NCI-H2107 (cell line): ENCODE results near the gene P2RY1.
"Not testable (repeated sequence)": the region's sequence is repeated elsewhere in the genome, so short reads cannot be mapped to it uniquely, and the experiment has no call there.

Experiments used
- DNase-seq: peaks from one replicate; lab custom pipeline; 2025; lab: John Stamatoyannopoulos, UW

The P2RY1 gene

DNA sequence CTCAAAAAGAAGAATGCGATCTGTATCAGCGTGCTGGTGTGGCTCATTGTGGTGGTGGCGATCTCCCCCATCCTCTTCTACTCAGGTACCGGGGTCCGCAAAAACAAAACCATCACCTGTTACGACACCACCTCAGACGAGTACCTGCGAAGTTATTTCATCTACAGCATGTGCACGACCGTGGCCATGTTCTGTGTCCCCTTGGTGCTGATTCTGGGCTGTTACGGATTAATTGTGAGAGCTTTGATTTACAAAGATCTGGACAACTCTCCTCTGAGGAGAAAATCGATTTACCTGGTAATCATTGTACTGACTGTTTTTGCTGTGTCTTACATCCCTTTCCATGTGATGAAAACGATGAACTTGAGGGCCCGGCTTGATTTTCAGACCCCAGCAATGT, 1.3 kb downstream of the P2RY1 start:
- no peak for DNase-seq

DNA sequence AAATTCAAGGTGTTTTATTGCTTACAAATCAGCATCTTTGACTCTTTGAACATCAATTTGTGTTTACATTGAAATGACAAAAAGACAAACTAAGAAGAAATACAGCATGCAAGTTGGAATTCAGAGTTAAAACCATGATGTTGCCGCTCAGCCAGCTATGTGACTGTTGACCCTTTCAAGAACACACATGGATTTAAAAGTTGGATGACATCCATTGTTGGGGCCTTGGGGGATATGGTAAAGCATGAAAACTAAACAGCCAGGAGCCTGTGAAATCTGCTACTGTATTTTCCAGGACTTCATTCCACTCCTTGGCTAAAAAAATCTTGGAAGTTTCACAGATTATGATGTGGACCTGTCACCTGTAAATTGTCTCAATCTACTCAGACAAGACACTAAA, 4.6 kb downstream of the P2RY1 start:
- DNase-seq = no peak

DNA sequence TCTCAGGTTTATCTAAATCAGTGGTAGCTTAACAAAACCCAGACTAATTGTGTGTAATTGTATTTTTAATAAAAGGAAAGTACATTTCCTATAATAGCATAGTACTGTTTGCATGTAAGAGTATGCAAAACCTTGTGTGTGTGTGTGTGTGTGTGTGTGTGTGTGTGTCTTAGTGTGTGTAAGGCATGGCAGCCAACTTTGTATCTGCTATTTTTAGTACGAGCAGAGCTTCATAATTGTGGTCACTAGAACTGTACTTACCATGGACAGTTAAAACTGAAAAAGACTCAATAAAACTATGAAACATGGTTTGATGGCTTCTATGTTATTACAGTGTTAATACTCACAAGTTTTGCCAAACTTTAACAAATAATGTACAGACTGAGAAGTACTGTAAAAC, 6.2 kb downstream of the P2RY1 start:
- DNase-seq = no peak

DNA sequence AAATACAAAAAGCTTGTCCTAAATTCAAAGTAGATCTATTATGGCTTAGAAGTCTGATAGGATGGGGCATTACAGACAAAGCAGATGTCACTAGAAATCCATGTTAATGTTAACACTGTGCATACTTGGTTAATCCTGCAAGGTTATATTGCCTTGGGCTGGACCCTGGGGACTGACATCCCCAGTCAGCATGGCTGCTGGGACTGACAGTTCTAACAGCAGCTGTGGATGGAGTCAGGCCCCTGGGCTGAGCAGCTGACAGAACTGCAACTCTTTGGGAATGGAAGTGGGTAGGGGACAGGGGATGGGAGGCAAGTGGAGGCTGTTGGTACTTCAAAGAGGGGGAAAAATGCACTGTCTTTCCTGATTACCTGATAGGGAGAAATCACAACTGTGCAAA, 7.5 kb downstream of the P2RY1 start:
- DNase-seq = no peak

DNA sequence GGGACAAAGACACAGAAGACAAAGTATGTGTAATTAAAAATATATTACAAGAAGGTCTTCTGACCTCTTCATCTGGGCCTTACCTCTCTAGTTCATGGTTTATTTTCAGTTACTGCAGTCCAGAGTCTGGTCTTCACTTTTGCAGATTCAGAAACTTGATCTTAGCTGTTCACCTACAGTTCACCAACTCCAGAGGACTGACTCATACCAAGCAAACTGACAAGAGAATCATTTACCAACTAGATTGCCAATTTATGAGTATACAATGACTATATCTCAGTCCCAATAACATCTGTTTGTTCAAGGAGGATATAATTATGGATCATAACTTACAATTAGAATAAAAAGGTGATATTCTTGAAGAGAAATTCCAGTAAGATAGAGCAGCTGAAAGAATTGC, 9.0 kb downstream of the P2RY1 start:
- DNase-seq = no peak

DNA sequence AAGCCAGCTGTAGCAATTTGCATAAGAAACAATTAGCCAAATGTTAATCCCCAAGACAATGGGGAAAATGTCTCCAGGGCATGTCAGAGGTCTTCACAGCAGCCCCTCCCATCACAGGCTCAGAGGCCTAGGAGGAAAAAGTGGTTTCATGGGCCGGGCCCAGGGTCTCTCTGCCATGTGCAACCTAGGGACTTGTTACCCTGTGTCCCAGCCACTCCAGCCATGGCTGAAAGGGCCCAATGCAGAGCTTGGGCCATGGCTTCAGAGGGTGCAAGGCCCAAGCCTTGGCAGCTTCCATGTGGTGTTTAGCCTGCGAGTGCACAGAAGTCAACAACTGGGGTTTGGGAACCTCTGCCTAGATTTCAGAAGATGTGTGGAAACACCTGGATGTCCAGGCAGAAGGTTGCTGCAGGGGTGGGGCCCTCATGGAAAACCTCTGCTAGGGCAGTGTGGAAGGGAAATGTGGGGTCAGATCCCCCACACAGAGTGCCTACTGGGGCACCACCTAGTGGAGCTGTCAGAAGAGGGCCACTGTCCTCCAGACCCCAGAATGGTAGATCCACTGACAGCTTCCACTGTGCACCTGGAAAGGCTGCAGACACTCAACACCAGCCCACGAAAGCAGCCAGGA, 11.8 kb downstream of the P2RY1 start:
- DNase-seq = not testable (repeated sequence)

DNA sequence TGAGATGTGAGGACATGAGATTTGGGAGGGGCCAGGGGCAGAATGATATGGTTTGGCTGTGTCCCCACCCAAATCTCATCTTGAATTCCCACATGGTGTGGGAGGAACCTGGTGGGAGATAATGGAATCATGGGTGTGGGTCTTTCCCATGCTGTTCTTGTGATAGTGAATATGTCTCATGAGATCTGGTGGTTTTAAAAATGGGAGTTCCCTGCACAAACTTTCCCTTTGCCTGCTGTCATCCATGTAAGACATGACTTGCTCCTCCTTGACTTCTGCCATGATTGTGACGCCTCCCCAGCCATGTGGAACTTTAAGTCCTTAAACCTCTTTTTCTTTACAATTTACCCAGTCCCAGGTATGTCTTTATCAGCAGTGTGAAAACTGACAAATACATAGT, 12.7 kb downstream of the P2RY1 start:
- DNase-seq = not testable (repeated sequence)

DNA sequence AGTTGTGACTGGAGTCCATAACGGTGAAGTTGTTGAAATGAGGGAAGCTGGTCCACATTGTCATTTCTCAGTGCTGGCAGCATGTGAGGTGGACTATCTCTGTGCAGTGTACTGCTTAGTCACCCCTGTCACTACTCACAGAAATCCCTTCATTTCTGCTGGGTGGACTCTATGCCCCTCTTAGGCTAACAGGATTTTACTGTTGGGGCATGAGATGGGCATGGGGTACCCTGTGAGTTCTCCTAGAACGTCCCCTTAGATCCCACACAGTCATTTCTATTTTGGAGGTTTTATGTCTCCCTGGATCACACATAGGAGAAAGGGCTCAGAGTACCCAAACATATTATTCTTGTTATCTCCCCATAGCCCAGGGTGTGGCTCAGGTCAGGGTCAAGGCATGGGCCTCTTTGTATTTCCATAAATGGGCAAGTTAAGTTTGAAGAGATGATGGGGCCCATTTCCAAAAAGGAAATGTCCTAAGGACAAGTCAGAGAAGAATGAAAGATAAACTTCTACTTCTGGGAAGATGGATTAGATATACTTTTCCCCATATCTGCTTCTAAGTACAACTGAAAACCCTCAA, 15.2 kb downstream of the P2RY1 start:
- no peak for DNase-seq

DNA sequence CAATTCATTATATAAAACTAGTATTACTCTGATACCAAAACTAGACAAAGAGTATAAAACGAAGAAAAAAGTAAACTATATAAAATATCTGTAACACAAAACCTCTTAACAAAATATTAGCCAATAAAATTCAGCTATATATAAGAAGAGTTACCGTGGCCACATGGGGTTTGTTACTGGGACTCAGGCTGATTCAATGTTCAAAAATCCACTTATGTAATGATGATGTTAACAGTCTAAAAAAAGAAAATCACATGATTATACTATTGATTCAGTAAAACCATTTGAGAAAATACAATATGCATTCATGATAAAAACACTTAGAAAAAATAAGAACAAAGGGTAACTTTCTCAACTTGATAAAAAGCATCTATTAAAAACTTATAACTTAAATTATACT, 18.3 kb downstream of the P2RY1 start:
- DNase-seq = no peak

DNA sequence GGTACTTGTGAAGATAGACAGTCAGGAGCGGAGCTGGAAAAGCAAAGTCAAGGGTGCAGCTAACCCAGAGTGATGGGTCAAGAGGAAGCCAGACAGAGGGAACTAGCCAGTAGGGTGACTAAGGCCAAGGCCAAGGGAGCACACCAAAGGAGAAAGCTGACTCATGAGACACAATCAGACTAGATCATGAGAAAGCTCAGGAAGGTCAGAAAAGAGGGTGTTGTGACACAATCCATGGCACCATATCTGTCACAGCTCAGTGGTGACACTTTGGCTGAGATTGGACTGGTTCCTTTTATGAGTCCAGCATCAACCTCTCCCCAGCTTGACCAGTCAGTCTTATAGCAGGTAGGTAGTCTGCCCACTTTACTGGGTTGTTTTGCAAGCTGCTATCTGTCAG, 22.2 kb downstream of the P2RY1 start:
- DNase-seq = no peak

DNA sequence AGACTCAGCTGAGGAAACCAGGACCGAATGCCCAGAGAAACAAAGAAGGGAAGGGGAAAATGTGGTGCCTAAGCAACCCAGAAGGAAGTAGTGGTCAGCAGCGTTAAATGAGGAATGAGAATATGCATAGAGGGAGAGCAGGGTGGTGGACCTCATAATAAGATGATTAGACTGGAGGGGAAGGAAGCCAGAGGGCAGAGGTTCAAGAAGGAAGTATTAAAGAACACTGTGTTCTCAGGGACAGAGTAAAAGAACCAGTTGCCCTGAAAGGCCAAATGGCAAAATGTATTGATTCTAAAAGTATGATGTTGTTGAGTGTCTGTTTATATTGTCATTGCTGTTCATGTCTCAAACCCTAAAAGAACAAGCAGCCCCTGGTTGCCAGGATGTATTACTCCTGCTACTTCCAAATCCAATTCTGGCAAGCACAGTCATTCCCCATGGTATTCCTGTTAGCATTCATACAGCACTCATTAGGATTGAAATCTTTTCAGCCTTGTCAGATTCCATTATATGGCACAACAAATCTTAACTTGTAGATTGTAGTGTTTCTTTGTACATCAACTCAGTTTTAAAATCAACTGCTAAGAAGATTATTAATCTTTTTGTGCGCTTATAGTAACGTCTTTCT, 23.4 kb downstream of the P2RY1 start:
- DNase-seq = no peak

DNA sequence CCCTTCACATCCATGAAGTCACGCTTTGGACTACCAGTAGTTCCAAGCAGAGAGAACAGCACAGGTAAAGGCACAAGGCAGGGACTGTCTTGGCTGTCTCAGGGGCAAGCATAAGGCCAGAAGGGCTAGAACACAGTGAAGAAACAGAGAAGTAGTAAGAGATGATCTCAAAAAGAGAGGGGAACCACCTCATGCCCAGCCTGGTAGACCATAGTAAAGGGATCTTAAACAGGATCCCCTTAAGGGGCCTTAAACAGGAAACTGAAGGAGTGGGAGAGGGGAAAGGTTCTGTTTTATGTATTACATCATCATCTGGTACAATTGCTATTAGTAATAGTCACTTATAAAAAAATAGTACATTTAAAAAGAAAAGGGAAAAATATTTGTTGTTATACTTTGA, 25.8 kb downstream of the P2RY1 start:
- DNase-seq = no peak

DNA sequence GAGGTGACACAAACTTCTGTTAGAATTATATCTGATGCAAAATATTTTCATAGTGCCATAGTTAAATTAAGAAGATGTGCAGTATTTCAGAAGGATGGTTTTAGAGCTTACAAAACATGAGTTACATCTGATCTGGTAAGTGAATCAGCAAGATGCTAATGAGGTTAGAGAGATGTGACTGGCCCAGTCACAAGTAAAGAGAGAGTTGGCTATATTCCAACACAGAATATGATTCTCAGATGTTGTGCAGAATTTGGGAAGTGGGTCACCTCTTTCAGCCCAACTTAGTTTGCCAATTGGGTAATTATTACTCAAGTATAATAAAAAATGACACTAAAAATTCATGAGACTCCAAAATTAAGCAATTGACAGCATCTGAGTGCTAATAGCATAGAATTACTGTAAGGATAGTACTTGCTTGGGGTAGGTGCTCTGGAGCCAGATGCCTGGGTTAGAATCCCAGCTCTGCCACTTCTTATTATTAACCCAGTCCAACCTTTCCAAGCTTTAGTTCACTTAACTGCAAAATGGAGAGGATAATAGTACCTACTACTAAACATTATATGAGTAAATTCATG, 30.8 kb downstream of the P2RY1 start:
- no peak for DNase-seq

DNA sequence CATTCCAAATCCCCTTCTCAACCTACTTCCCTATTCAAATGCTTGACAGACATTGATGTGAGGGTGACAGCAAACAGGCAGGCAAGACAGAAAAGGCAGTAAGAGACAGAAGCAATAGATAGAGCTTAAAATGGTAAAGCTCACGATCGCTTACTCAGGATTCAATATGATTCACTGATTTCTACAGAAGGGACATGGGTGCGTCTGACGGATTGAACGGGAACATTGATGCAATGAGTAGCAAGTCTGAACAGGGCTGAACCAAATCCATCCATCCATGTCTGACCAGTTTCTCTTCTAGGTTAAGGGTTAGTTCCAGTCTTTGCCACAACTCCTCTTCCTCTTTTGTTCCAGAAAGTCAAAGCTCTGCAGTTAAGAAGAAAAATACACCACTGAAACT, 35.1 kb downstream of the P2RY1 start:
- no peak for DNase-seq

DNA sequence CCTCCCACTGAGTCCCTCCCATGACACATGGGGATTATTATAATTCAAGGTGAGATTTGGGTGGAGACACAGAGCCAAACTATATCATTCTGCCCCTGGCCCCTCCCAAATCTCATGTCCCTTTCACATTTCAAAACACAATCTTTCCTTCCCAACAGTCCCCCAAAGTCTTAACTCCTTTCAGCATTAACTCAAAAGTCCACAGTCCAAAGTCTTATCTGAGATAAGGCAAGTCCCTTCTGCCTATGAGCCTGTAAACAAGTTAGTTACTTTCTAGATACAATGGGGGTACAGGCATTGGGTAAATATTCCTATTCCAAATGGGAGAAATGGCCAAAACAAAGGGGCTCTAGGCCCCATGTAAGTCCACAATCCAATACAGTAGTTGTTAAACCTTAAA, 38.4 kb downstream of the P2RY1 start:
- DNase-seq = not testable (repeated sequence)

DNA sequence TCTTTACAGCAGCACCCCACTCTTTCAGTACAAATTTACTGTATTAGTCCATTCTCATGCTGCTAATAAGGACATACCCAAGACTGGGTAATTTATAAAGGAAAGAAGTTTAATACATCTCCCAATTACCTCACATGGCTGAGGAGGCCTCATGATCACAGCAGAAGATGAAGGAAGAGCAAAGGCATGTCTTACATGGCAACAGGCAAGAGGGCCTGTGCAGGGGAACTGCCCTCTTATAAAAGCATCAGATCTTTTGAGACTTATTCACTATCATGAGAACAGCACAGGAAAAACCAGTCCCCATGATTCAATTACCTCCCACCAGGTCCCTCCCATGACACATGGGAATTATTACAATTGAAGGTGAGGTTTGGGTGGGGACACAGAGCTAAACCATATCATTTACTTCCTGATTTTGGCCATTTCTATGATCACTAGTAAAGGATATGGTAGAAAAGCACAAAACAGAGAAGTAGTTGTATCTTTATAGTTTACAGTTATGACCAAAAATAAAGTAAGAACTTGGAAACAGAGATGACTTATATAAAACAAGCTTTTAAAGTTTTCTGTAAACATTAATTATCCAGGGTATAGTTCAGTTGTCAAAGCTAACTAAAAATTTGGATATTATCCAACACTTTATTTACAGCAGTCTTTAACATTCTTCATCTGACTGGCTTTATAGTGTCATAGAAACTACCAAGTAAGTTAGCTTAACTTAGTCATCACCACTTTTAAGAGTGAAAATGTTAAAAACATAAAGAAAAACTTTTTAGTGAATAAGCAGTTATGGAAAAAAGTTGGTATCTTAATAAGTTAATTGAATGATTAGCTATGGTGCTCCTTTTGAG, 40.2 kb downstream of the P2RY1 start:
- DNase-seq = no peak

DNA sequence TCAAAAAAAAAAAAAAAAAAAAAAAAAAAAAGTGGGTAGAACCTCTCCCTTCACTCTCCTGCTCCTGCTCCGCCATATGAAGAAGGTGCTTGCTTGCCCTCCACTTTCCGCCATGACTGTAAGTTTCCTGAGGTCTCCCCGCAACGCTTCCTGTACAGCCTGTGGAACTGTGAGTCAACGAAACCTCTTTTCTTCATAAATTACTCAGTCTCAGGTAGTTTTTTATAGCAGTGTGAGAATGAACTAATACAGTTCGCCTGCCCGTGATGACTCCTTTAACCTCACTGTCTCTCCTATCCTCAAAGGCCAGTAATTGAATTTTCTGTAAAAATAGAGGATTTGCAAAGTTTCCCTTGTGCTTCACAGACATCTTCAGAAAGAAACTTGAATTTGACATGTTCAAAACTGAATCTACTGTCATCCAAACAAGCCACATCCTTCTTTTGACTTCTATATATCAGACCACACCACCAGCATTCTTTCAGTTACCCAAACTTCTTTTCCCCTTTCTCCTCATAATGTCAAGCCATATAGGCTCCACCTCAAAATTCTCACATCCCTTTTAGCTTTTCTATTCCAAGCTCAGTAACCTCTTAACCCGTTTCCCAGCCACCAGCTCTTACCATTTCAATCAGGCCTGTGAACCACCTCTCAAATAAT, 44.3 kb downstream of the P2RY1 start:
- no peak for DNase-seq

DNA sequence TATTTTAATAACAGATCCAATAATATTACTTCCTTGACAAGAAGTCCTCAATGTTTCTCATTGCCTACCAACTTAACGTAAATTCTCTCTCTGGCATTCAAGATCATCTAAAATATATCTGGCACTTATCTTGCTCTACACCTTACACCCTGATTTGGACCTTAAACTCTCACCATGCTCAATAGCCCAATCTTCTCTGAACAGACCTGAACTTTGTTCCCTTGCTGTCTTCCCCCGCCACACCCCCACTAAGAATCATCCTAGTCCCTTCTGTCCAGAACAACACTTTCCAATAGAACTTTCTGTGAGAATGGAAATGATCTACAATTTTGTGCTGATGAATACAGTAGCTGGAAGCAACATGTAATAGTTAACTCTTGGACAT, 44.9 kb downstream of the P2RY1 start:
- no peak for DNase-seq

DNA sequence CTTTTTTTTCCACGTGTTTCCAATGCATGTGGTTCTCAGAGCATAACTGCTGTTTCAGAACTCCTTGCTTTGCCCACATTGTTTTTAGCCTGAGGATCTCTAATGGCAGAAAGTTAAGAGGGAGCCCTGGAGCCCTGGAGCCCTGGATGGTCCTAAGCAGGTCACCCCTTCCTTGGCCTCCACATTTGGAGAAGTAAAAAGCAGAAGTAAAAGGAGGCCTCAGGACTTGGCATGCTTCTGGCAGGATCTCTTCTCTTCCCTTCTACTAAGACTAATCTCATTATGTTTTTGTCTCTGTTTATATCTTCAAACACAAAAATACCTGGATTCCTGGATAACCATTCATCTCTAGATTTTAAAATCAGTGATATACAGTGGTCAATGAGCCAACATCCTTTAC, 50.1 kb downstream of the P2RY1 start:
- no peak for DNase-seq
